IPS-20b (cell line): ENCODE results near the gene LYZL6.

Experiments used
- H3K27ac ChIP-seq: one replicate; pipeline ENCODE4 v1.5.1; 2013; ENCODE audit warnings: low read length
- H3K27me3 ChIP-seq: 2 replicates; pipeline ENCODE4 v1.6.1; 2013; ENCODE audit warnings: mild to moderate bottlenecking, low read length, inconsistent platforms; ENCODE audit not compliant: insufficient read depth
- H3K36me3 ChIP-seq: 2 replicates; pipeline ENCODE4 v1.6.1; 2013; ENCODE audit warnings: low read depth, mild to moderate bottlenecking, inconsistent platforms, low read length, moderate library complexity; ENCODE audit not compliant: insufficient read depth
- H3K4me1 ChIP-seq: 2 replicates; pipeline ENCODE4 v1.6.1; 2013; ENCODE audit warnings: mild to moderate bottlenecking, control low read depth, inconsistent platforms, low read length, moderate library complexity; ENCODE audit not compliant: insufficient read depth
- H3K4me3 ChIP-seq: 2 replicates; pipeline ENCODE4 v1.5.1; 2013; ENCODE audit warnings: mild to moderate bottlenecking, low read length, inconsistent platforms
- H3K9ac ChIP-seq: 2 replicates; pipeline ENCODE4 v1.6.1; 2013; ENCODE audit warnings: low read depth, mild to moderate bottlenecking, inconsistent platforms, low read length, moderate library complexity
- H3K9me3 ChIP-seq: 2 replicates; pipeline ENCODE4 v1.6.1; 2013; ENCODE audit warnings: mild to moderate bottlenecking, low read depth, low read length, inconsistent platforms; ENCODE audit not compliant: insufficient read depth

The LYZL6 gene

GRCh38 chr17:35917519-35918213 is 25.8 kb downstream of the LYZL6 start:
- H3K36me3 ChIP-seq: peaks cover 4% of the 10 kb centered on the region; the same call in 1 of the 2 replicates
- H3K27me3 ChIP-seq: no peaks in the 10 kb centered on the region
- no peak overlapping the region for H3K27ac ChIP-seq
- H3K4me3 ChIP-seq: no peak overlapping the region
- H3K9me3 ChIP-seq: peaks cover 37% of the 10 kb centered on the region
- H3K4me1 ChIP-seq: no peaks in the 10 kb centered on the region
- no peak overlapping the region for H3K9ac ChIP-seq

GRCh38 chr17:35915153-35915964 is 28.2 kb downstream of the LYZL6 start:
- no peaks in the 10 kb centered on the region for H3K27me3 ChIP-seq
- H3K4me3 ChIP-seq: no peak overlapping the region
- no peak overlapping the region for H3K27ac ChIP-seq
- no peaks in the 10 kb centered on the region for H3K4me1 ChIP-seq
- peaks cover 47% of the 10 kb centered on the region for H3K9me3 ChIP-seq
- no peak overlapping the region for H3K9ac ChIP-seq
- H3K36me3 ChIP-seq: 0 out of 2 replicates have a peak, but pooled peaks cover 4% of the 10 kb centered on the region

- H3K36me3 ChIP-seq: 0 out of 2 replicates have a peak, but pooled peaks cover 4% of the 10 kb centered on the region
These were observed 29.2 kb downstream of the LYZL6 start for GRCh38 chr17:35914354-35914753.

GRCh38 chr17:35913609-35914008 is 29.9 kb downstream of the LYZL6 start:
- no peak overlapping the region for H3K27ac ChIP-seq
- H3K27me3 ChIP-seq: no peaks in the 10 kb centered on the region
- H3K9ac ChIP-seq: no peak overlapping the region
- peaks cover 56% of the 10 kb centered on the region for H3K9me3 ChIP-seq
- 0 out of 2 replicates have a peak, but pooled peaks cover 4% of the 10 kb centered on the region for H3K36me3 ChIP-seq
- H3K4me1 ChIP-seq: no peaks in the 10 kb centered on the region
- no peak overlapping the region for H3K4me3 ChIP-seq

More at GRCh38 chr17:35914354-35914753, 29.2 kb downstream of the LYZL6 start:
- Histone ChIP-seq H3K27me3 (no peaks in the 10 kb centered on the region), H3K9ac (no peak overlapping the region), H3K4me3 (no peak overlapping the region), H3K4me1 (no peaks in the 10 kb centered on the region), H3K27ac (no peak overlapping the region), H3K9me3 (peaks cover 49% of the 10 kb centered on the region)

GRCh38 chr17:35912942-35913341 is 30.6 kb downstream of the LYZL6 start:
- Histone ChIP-seq H3K36me3 (0 out of 2 replicates have a peak, but pooled peaks cover 4% of the 10 kb centered on the region), H3K9ac (no peak overlapping the region), H3K4me1 (no peaks in the 10 kb centered on the region), H3K27me3 (no peaks in the 10 kb centered on the region), H3K27ac (no peak overlapping the region), H3K4me3 (no peak overlapping the region), H3K9me3 (peaks cover 58% of the 10 kb centered on the region)

- Histone ChIP-seq H3K27me3 (no peaks in the 10 kb centered on the region), H3K9ac (no peak overlapping the region), H3K4me3 (no peak overlapping the region), H3K27ac (no peak overlapping the region), H3K4me1 (no peaks in the 10 kb centered on the region), H3K36me3 (0 out of 2 replicates have a peak, but pooled peaks cover 4% of the 10 kb centered on the region), H3K9me3 (peaks cover 57% of the 10 kb centered on the region)
These were observed 31.1 kb downstream of the LYZL6 start for GRCh38 chr17:35912339-35912912.

- Histone ChIP-seq H3K27me3 (no peaks in the 10 kb centered on the region), H3K9me3 (peaks cover 37% of the 10 kb centered on the region), H3K36me3 (no peaks in the 10 kb centered on the region), H3K27ac (no peak overlapping the region), H3K4me3 (no peak overlapping the region), H3K4me1 (no peaks in the 10 kb centered on the region), H3K9ac (no peak overlapping the region)
These were observed 34.1 kb downstream of the LYZL6 start for GRCh38 chr17:35909408-35909807.

GRCh38 chr17:35907691-35908090 is 35.8 kb downstream of the LYZL6 start:
- H3K27me3 ChIP-seq: no peaks in the 10 kb centered on the region
- H3K36me3 ChIP-seq: no peaks in the 10 kb centered on the region
- H3K4me3 ChIP-seq: no peak overlapping the region
- H3K9ac ChIP-seq: no peak overlapping the region
- no peak overlapping the region for H3K27ac ChIP-seq
- no peaks in the 10 kb centered on the region for H3K4me1 ChIP-seq
- H3K9me3 ChIP-seq: peaks cover 20% of the 10 kb centered on the region

- H3K36me3 ChIP-seq: no peaks in the 10 kb centered on the region
- H3K27me3 ChIP-seq: no peaks in the 10 kb centered on the region
- peaks cover 20% of the 10 kb centered on the region; the same call in 1 of the 2 replicates for H3K9me3 ChIP-seq
- H3K27ac ChIP-seq: no peak overlapping the region
- no peak overlapping the region for H3K4me3 ChIP-seq
- no peak overlapping the region for H3K9ac ChIP-seq
- no peaks in the 10 kb centered on the region for H3K4me1 ChIP-seq
These were observed 36.4 kb downstream of the LYZL6 start for GRCh38 chr17:35906926-35907637.

- Histone ChIP-seq H3K4me1 (no peaks in the 10 kb centered on the region), H3K27ac (no peak overlapping the region), H3K36me3 (no peaks in the 10 kb centered on the region), H3K9me3 (peaks cover 14% of the 10 kb centered on the region; the same call in 1 of the 2 replicates), H3K9ac (no peak overlapping the region), H3K4me3 (no peak overlapping the region), H3K27me3 (no peaks in the 10 kb centered on the region)
These were observed 37.2 kb downstream of the LYZL6 start for GRCh38 chr17:35906191-35906925.

GRCh38 chr17:35903451-35903850 is 40.1 kb downstream of the LYZL6 start:
- no peaks in the 10 kb centered on the region for H3K4me1 ChIP-seq
- H3K36me3 ChIP-seq: no peaks in the 10 kb centered on the region
- no peak overlapping the region for H3K4me3 ChIP-seq
- H3K9me3 ChIP-seq: no peaks in the 10 kb centered on the region; the same call in 1 of the 2 replicates
- no peaks in the 10 kb centered on the region for H3K27me3 ChIP-seq
- no peak overlapping the region for H3K9ac ChIP-seq
- no peak overlapping the region for H3K27ac ChIP-seq
